ENCODE results near the gene MSRB3. TPM values are rescaled to one million over a fixed set of nuclear protein-coding genes. Genes with fewer than 3 reads are reported as not detected.

Gene MSRB3
- total RNA-seq, 2 donors from 2014 or later: 1.2 to 2.1 TPM

DNA sequence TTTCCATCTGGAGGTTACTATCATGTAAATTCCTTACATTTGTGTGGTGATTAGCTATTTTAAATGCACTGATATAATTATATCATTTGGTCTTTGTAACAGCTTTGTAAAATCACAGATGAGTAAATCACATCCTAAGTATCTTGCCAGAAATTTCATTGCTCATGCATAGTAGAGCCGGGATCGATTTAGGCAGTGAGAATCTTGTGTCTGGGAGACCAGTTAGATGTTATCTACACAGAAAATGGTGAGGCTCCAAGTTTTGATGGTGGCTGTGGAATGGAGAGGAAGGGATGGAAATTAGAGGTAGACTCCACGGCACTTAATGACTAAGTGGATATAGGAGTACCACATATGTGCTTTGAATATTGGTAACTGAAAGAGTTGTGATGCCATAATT is 156.3 kb downstream of the MSRB3 start:
- H3K4me3 ChIP-seq (ENCODE audit: low read length): no peak overlapping the region
- TF ChIP-seq CTCF (conservative IDR thresholded peaks at IDR 0.05): no peak
- H3K36me3 ChIP-seq (ENCODE audit: control insufficient read depth, insufficient read depth, low read length): no peaks in the 10 kb centered on the region
- H3K9ac ChIP-seq (ENCODE audit: extremely low read depth, low read length, poor library complexity, severe bottlenecking): no peak overlapping the region
- WGBS, 2 experiments (ENCODE audit: insufficient coverage in 1 of 2, insufficient read length in 1 of 2): 88 to 97% methylated on average over 3 of the region's 3 CpGs
- Mint-ChIP-seq H3K36me3 (ENCODE audit: low read depth) (no peaks in the 10 kb centered on the region), H3K4me3 (no peak overlapping the region), H3K27me3 (ENCODE audit: insufficient read depth) (peaks cover 95% of the 10 kb centered on the region), H3K4me1 (no peaks in the 10 kb centered on the region), H3K27ac (no peak overlapping the region), H3K9me3 (peaks cover 2% of the 10 kb centered on the region)
- H3K9me3 ChIP-seq (ENCODE audit: control insufficient read depth, low read length): peaks cover 22% of the 10 kb centered on the region
- H3K4me1 ChIP-seq (ENCODE audit: control insufficient read depth, insufficient read depth, low read length): no peaks in the 10 kb centered on the region
- H3K27ac ChIP-seq (ENCODE audit: low read depth, low read length): no peak overlapping the region
- no peak for DNase-seq
- H3K27me3 ChIP-seq (ENCODE audit: control insufficient read depth, insufficient read depth, low read length, poor library complexity, severe bottlenecking): peaks cover 87% of the 10 kb centered on the region

GRCh38 chr12:65443038-65443437 is 164.6 kb downstream of the MSRB3 start:
- Mint-ChIP-seq H3K27me3 (ENCODE audit: insufficient read depth) (peaks cover 54% of the 10 kb centered on the region), H3K27ac (no peak overlapping the region), H3K4me1 (no peaks in the 10 kb centered on the region), H3K36me3 (ENCODE audit: low read depth) (no peaks in the 10 kb centered on the region), H3K9me3 (no peaks in the 10 kb centered on the region), H3K4me3 (no peak overlapping the region)
- Histone ChIP-seq H3K27ac (ENCODE audit: low read depth, low read length) (no peak overlapping the region), H3K4me1 (ENCODE audit: control insufficient read depth, insufficient read depth, low read length) (no peaks in the 10 kb centered on the region), H3K9ac (ENCODE audit: extremely low read depth, low read length, poor library complexity, severe bottlenecking) (no peak overlapping the region), H3K4me3 (ENCODE audit: low read length) (no peak overlapping the region), H3K36me3 (ENCODE audit: control insufficient read depth, insufficient read depth, low read length) (no peaks in the 10 kb centered on the region), H3K9me3 (ENCODE audit: control insufficient read depth, low read length) (no peaks in the 10 kb centered on the region), H3K27me3 (ENCODE audit: control insufficient read depth, insufficient read depth, low read length, poor library complexity, severe bottlenecking) (peaks cover 56% of the 10 kb centered on the region)
- DNase-seq: no peak
- TF ChIP-seq CTCF (conservative IDR thresholded peaks at IDR 0.05): no peak
- WGBS, 2 experiments (ENCODE audit: insufficient coverage in 1 of 2, insufficient read length in 1 of 2): 87 to 88% methylated on average over 2 of the region's 2 CpGs

DNA sequence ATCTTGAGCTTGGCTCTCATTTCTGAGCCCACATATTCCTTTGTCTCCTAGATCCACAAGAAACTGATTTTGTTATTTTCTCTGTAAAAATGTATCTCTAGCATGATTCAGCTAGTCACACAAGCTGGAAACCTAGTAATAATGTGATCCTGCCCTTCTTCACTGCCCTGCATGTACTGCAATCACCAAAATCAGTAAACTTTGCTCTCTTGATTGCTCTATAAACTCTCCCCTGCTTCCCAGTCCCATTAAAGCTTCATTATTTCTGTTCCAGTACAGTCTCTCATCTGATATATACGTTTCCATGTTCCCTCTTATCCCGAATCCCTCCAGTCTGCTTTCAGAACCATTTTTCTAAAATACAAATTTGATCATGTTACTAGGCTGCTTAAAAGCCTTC is 166.5 kb downstream of the MSRB3 start:
- 90 to 93% methylated on average over 2 of the region's 2 CpGs for WGBS, 2 experiments (ENCODE audit: insufficient coverage in 1 of 2, insufficient read length in 1 of 2)
- Histone ChIP-seq H3K9ac (ENCODE audit: extremely low read depth, low read length, poor library complexity, severe bottlenecking) (no peak overlapping the region), H3K9me3 (ENCODE audit: control insufficient read depth, low read length) (no peaks in the 10 kb centered on the region), H3K4me3 (ENCODE audit: low read length) (no peak overlapping the region), H3K27ac (ENCODE audit: low read depth, low read length) (no peak overlapping the region), H3K36me3 (ENCODE audit: control insufficient read depth, insufficient read depth, low read length) (no peaks in the 10 kb centered on the region), H3K4me1 (ENCODE audit: control insufficient read depth, insufficient read depth, low read length) (no peaks in the 10 kb centered on the region), H3K27me3 (ENCODE audit: control insufficient read depth, insufficient read depth, low read length, poor library complexity, severe bottlenecking) (peaks cover 60% of the 10 kb centered on the region)
- TF ChIP-seq CTCF (conservative IDR thresholded peaks at IDR 0.05): no peak
- no peak for DNase-seq
- H3K9me3 Mint-ChIP-seq: no peaks in the 10 kb centered on the region
- H3K4me1 Mint-ChIP-seq: no peaks in the 10 kb centered on the region
- H3K36me3 Mint-ChIP-seq (ENCODE audit: low read depth): no peaks in the 10 kb centered on the region
- H3K4me3 Mint-ChIP-seq: no peak overlapping the region
- peaks cover 51% of the 10 kb centered on the region for H3K27me3 Mint-ChIP-seq (ENCODE audit: insufficient read depth)
- H3K27ac Mint-ChIP-seq: no peak overlapping the region

Measured in endodermal cell (in vitro differentiated cells).